ENCODE measurements around the gene UPP2.

UPP2 gene

GRCh38 chr2:158179660-158180059 is 78.0 kb downstream of the UPP2 start:
- no peak for DNase-seq (ENCODE audit: low read depth)
- TF ChIP-seq CTCF (conservative IDR thresholded peaks at IDR 0.05; ENCODE audit: low read depth, low read length), result peak; percentile 47
- H3K4me3 ChIP-seq (ENCODE audit: low read length), result no peak overlapping the region

GRCh38 chr2:158181171-158181570 is 79.5 kb downstream of the UPP2 start:
- no peak for DNase-seq (ENCODE audit: low read depth)
- no peak overlapping the region for H3K4me3 ChIP-seq (ENCODE audit: low read length)
- TF ChIP-seq CTCF (conservative IDR thresholded peaks at IDR 0.05; ENCODE audit: low read depth, low read length), result no peak

GRCh38 chr2:158182676-158183295 is 81.1 kb downstream of the UPP2 start:
- TF ChIP-seq CTCF (conservative IDR thresholded peaks at IDR 0.05; ENCODE audit: low read depth, low read length), result no peak
- DNase-seq (ENCODE audit: low read depth), result no peak
- no peak overlapping the region for H3K4me3 ChIP-seq (ENCODE audit: low read length)

- DNase-seq (ENCODE audit: low read depth), result no peak
- TF ChIP-seq CTCF (conservative IDR thresholded peaks at IDR 0.05; ENCODE audit: low read depth, low read length), result no peak
- no peak overlapping the region for H3K4me3 ChIP-seq (ENCODE audit: low read length)
Observed at GRCh38 chr2:158184001-158184400, 82.3 kb downstream of the UPP2 start.

- DNase-seq (ENCODE audit: low read depth), result peak; percentile 36
- TF ChIP-seq CTCF (conservative IDR thresholded peaks at IDR 0.05; ENCODE audit: low read depth, low read length), result no peak
Observed at GRCh38 chr2:158184556-158185343, 83.1 kb downstream of the UPP2 start.

More at GRCh38 chr2:158184556-158185343, 83.1 kb downstream of the UPP2 start:
- H3K4me3 ChIP-seq (ENCODE audit: low read length), result no peak overlapping the region
